ENCODE results near the gene CENPS.
"Not testable (repeated sequence)": the region's sequence is repeated elsewhere in the genome, so short reads cannot be mapped to it uniquely, and the experiment has no call there.

Gene CENPS

DNA sequence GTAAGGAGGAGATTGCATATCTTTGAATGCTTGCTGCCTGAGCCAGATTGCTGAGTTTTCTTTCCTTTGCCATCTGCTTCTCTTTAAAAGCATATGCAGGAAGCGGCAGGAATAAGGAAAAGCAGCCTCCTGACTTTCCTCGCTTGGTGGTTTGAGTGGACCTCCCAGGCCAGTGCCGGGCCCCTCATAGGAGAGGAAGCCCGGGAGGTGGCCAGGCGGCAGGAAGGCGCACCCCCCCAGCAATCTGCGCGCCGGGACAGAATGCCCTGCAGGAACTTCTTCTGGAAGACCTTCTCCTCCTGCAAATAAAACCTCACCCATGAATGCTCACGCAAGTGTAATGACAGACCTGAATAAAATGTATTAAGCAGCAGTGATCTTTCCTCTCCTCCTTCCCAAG lies 21.1 kb downstream of the CENPS start:
- DNase-seq (ENCODE audit: low spot score), result no peak

GRCh38 chr1:10456048-10456447 lies 25.8 kb downstream of the CENPS start:
- DNase-seq (ENCODE audit: low spot score), result no peak

DNA sequence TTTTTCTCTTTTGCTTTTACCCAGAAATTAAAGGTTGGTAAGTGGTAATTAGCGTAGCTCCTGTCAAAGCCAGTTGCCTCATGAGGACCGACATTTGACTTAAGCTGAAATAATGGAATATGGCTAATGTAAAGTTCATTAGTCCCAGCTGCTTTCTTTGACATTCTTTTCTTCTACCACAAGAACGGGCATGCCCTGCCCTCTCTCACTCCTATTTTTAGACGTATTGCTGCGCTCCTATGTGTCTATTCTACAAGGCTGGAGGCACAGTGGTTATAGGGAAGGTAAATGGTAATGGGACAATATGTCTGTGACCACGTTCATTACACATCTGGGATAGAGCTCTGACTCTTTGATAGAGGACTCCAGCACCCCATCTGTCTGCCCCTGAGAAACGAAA lies 26.4 kb downstream of the CENPS start:
- no peak for DNase-seq (ENCODE audit: low spot score)

DNA sequence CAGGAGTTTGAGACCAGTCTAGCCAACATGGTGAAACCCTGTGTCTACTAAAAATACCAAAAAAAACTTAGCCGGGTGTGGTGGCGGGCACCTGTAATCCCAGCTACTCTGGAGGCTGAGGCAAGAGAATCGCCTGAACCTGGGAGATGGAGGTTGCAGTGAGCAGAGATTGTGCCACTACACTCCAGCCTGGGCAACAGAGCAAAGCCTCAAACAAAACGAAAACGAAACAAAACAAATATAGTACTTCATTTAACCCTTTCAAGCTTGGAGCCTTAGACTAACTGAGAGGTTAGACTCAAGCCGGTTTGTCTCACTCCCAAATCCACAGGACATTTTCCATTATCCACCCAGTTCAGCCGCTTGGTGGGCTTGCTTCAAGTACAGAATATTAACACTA lies 27.2 kb downstream of the CENPS start:
- not testable (repeated sequence) for DNase-seq (ENCODE audit: low spot score)

- DNase-seq (ENCODE audit: low spot score), result no peak
Measured at GRCh38 chr1:10457875-10458274, 27.6 kb downstream of the CENPS start.

GRCh38 chr1:10459184-10459583 lies 29.0 kb downstream of the CENPS start:
- no peak for DNase-seq (ENCODE audit: low spot score)

- no peak for DNase-seq (ENCODE audit: low spot score)
Measured at GRCh38 chr1:10467078-10467477, 36.8 kb downstream of the CENPS start.

GRCh38 chr1:10470043-10470442 lies 39.8 kb downstream of the CENPS start:
- DNase-seq (ENCODE audit: low spot score), result no peak

GRCh38 chr1:10471411-10472219 lies 41.4 kb downstream of the CENPS start:
- DNase-seq (ENCODE audit: low spot score), result no peak

- DNase-seq (ENCODE audit: low spot score), result peak; percentile 95
Measured at GRCh38 chr1:10472220-10473144, 42.2 kb downstream of the CENPS start, which contains the start of gene DFFA. DFFA (minus strand) TSS chr1:10472529; CDS start chr1:10472458, 71 bp downstream.

- no peak for DNase-seq (ENCODE audit: low spot score)
Measured at GRCh38 chr1:10473145-10473765, 43.0 kb downstream of the CENPS start.

- DNase-seq (ENCODE audit: low spot score), result not testable (repeated sequence)
Measured at GRCh38 chr1:10474309-10474612, 44.0 kb downstream of the CENPS start.

DNA sequence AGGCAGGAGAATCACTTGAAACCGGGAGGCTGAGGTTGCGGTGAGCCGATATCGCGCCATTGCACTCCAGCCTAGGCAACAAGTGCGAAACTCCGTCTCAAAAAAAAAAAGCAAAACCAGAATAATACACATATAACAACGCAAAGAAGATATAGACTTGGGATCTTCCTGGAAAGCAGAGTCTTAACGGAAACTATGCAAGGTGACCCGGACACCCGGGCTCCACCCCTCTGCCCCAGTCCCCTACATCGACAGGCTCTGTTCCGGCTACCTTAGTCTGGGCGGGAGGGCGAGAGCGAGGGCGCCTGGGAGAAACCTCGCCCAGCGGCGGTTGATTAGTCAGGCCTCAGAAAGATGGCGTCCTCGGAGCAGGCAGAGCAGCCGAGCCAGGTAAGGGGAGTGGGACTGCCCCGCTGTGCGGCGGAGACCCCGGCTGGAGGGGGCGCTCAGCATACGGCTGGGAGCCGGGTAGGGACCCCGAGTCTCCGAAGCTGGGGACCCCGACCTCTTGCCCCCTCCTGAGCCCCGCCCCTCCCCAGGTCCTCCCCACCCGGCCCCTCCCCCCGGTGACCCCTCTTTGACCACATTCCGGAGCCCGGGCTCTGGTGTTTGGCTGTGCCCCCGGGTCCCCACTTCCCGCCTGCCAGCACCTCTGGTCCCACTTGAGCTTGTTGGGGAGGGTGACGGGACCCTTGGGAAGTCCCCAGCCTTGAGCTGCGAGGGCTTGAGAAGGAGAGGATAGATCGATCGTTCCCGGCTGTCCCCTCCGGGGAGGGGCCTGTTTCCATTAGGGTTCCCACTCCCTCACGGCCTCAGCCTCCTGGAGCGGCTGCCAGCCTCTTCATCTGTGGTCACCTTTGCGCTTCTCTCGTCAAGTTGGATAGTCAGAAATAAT lies 44.6 kb downstream of the CENPS start, which contains the start of gene PEX14:
PEX14 (plus strand) TSS at position 338 of the 895 bp plus-strand sequence; CDS start at position 355, 17 bp downstream.
- peak; percentile 71 for DNase-seq (ENCODE audit: low spot score)

GRCh38 chr1:10475510-10475909 lies 45.3 kb downstream of the CENPS start:
- no peak for DNase-seq (ENCODE audit: low spot score)

- no peak for DNase-seq (ENCODE audit: low spot score)
Measured at GRCh38 chr1:10479296-10479695, 49.1 kb downstream of the CENPS start.

- DNase-seq (ENCODE audit: low spot score), result no peak
Measured at GRCh38 chr1:10480614-10481013, 50.4 kb downstream of the CENPS start.

DNA sequence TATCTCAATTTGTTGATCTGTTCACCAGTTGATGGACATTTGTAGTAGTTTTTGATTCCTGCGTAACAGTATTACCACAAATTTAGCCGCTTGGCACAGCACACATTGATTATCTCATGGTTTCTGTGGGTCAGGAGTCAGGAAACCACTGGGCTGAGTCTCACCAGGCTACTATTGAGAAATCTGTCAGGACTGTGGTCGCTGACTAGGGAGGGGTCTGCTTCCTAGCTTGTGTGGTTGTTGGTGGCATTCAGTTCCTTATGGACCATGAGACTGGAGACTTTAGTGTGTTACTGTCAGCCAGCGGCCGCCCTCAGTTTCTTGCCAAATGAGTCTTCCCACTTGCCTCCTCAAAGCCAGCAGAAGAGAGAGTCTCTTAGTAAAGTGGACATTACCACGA lies 54.3 kb downstream of the CENPS start:
- DNase-seq (ENCODE audit: low spot score), result no peak

DNA sequence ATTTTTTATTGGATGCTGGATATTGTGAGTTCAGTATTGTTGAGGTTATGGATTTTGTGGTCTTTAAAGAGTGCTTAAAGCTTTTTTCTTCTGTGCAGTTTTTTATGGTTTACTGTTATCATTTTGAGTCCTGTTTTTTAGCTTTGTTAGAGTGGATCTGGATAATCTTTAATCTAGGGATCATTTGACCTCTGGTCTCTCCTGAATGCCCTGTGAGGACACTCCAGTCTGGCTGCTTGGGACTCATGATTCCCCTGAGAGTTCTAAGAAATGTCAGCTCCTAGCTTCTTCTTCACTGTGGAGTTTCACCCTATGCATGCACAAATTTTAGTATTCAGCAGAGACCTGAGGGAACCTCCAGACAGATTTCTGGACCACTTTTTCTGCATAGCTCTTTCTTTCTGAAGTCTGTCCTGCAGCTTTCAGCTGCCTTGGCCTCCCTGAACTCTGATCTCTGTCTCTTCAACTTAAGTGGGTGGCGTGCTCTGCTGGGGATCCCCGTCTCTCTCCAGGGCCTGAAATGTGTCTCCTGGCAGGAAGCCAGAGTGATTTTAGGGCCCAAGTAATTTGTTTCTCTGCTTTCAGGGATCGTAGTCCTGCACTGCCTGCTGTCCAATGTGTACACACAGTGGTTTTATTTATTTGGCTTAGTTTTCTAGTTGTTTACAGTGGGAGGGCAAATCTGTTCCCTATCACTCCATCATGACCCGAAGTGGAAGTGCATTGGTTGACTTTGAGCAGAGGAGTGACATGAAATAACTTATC lies 59.2 kb downstream of the CENPS start:
- no peak for DNase-seq (ENCODE audit: low spot score)

GRCh38 chr1:10490286-10490970 lies 60.2 kb downstream of the CENPS start:
- no peak for DNase-seq (ENCODE audit: low spot score)

All from kidney capillary endothelial cell (primary cell).